Breast epithelium (tissue), 3 donors: ENCODE measurements around the gene PRSS50.
"Not testable (repeated sequence)": the region's sequence is repeated elsewhere in the genome, so short reads cannot be mapped to it uniquely, and the experiment has no call there.

Source experiments
- POLR2A ChIP-seq: fragments of 450-650 bp; IDR thresholded peaks from one replicate; pipeline ENCODE4 v1.6.1; 2016; ENCODE audit warnings: antibody characterized with exemption, mild to moderate bottlenecking, moderate library complexity
- POLR2AphosphoS5 ChIP-seq, 3 donors: sonication (generic); formaldehyde crosslinking; IDR thresholded peaks; one replicate each; pipeline ENCODE4 v1.6.1; 2017; ENCODE audit warnings: antibody characterized with exemption in 3 of 3

GRCh38 chr3:46739565-46739964 lies 21.9 kb upstream of the PRSS50 start:
- not testable (repeated sequence) for TF ChIP-seq POLR2A; POLR2AphosphoS5 (IDR thresholded peaks at IDR 0.05)
